Activated effector memory CD4-positive, alpha-beta T cell treated with anti-CD3 and anti-CD28 coated beads, Interleukin-2, amount 50 U/mL, for 16 hours (primary cell): Measurements from ENCODE around the gene NEUROD1.
"Not testable (repeated sequence)": the region's sequence is repeated elsewhere in the genome, so short reads cannot be mapped to it uniquely, and the experiment has no call there.

Source experiments
- DNase-seq: peaks from one replicate; pipeline ENCODE4 v3.0.0-alpha.2; 2020

Gene NEUROD1

GRCh38 chr2:181680055-181680936 lies at the start of gene NEUROD1:
Gene NEUROD1, minus strand, starts transcription at chr2:181680517. Its CDS starts 1,657 bp downstream, at chr2:181678860.
- no peak for DNase-seq

GRCh38 chr2:181725476-181725875 lies 45.2 kb upstream of the NEUROD1 start:
- DNase-seq: no peak

GRCh38 chr2:181724662-181725061 lies 44.3 kb upstream of the NEUROD1 start:
- DNase-seq: no peak

DNA sequence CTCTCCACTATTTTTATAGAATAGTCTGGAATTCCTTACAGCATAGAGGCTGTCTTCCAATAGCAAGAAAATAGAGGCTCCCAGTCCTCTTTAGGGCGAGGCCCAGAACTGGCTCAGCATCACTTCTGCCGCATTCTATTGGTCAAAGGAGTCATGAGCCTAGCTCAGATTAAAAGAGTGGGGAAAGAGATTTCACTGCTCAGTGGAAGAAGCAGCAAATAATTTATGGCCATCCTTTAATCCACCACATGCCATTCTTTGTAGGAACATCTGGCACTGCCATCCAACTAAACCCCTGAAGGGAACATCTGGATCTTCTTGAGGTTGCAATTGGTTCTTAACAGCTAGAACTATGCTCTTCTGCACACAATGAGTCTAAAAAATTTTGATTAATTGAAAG lies 43.4 kb upstream of the NEUROD1 start:
- no peak for DNase-seq

GRCh38 chr2:181715033-181715630 lies 34.8 kb upstream of the NEUROD1 start:
- DNase-seq: peak; percentile 79

GRCh38 chr2:181711051-181711450 lies 30.7 kb upstream of the NEUROD1 start:
- DNase-seq: not testable (repeated sequence)

DNA sequence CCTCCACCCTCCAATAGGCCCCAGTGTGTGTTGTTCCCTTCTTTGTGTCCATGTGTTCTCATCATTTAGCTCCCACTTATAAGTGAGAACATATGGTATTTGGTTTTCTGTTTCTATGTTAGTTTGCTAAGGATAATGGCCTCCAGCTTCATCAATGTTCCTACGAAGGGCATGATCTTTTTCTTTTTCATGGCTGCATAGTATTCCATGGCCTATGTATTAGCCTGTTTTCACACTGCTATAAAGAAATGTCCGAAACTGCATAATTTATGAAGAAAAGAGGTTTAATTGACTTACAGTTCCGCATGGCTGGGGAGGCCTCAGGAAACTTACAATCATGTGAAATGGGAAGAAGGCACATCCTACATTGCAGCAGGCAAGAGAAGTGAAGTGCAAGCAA lies 22.2 kb upstream of the NEUROD1 start:
- DNase-seq: not testable (repeated sequence)

GRCh38 chr2:181698223-181698622 lies 17.9 kb upstream of the NEUROD1 start:
- DNase-seq: no peak

GRCh38 chr2:181697571-181697970 lies 17.3 kb upstream of the NEUROD1 start:
- no peak for DNase-seq

GRCh38 chr2:181697126-181697525 lies 16.8 kb upstream of the NEUROD1 start:
- DNase-seq: no peak

DNA sequence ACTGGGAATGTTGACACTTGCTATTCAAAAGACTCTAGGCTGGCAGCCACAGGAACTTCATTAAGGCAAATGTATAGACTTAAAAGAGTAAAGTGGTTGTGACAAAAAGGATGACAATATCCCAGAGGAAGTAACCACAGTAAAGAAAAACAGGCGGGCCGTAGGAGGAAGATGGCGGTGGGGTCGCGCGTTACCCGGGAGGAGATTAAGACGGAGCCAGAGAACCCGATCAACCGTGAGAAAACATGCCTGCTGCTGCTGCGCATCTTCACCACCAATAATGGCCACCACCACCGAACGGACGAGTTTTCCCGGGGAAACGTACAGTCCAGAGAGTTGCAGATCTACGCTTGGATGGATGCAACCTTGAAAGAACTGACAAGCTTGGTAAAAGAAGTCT lies 14.0 kb upstream of the NEUROD1 start:
- no peak for DNase-seq

- DNase-seq: no peak
Observed at GRCh38 chr2:181690860-181691259, 10.5 kb upstream of the NEUROD1 start.

GRCh38 chr2:181686576-181687185 lies 6.4 kb upstream of the NEUROD1 start:
- no peak for DNase-seq

DNA sequence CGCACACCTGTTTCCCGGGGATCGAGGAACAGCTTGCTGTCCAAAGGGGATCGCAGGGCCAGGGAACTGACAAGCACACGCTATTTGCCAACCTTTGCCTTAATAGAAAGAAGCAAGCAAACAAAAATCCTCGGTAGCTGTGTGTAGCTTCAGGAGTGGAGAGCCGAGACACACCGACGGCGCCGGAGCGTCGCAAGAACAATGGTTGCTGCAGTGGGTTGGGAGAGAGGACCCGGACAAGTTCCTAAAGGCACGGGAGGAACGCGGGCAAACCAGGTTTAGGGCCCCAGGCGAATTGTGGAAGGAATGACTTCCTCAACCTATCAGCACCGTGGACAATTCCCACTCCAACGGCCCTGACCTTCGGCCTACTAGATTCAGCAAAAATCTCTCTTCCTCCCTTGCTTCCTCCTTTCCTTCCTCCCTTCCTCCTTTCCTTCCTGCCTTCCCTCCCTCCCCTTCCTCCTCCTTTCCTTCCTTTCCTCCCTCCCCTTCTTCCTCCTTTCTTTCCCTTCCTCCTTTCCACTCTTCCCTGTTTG lies 4.9 kb upstream of the NEUROD1 start:
- no peak for DNase-seq

GRCh38 chr2:181684454-181685149 lies 4.3 kb upstream of the NEUROD1 start:
- DNase-seq: no peak

GRCh38 chr2:181683518-181684453 lies 3.5 kb upstream of the NEUROD1 start:
- no peak for DNase-seq

- no peak for DNase-seq
Observed at GRCh38 chr2:181682795-181683517, 2.6 kb upstream of the NEUROD1 start.

DNA sequence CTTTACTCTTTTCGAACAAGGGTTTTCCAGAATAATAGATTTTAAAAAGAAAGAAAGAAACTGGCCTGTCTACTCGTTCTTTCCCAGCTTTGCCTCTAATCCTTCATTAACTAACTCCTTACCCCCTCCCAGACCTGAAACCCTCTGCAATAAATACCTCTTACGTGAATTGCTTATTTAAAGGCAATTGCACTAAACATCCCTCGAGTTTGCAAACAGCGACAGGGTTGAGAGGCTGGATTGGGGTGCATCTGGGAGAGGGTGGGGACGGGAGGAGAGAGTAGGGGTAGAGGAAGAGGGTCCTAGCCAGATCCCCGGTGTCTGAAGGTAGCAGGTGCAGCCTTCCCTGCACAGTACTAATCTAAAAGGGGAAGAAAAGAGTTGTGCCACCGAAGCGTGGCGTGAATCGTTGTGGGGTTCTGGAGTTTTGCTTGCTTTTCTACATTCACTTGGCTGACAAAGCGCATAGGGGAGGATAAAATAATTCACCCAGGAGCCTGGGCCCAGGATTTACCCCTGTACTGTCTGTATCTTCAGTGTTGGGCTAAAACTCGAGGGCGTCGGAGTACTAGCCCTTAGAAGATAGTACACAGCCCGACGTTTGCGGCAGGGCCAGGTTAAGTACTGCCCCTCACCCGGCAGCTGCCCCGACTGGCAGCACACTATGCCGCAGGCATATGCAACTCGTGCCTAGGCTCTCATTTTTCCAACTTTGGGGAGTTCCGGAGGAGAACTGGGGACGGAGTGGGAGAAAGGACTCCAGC lies 1.9 kb upstream of the NEUROD1 start:
- DNase-seq: no peak

- no peak for DNase-seq
Observed at GRCh38 chr2:181680937-181681811, 857 bp upstream of the NEUROD1 start.
